SK-N-SH (cell line): ENCODE data around the gene LEMD1. TPM values are rescaled to one million over a fixed set of nuclear protein-coding genes. Genes with fewer than 3 reads are reported as not detected.

ENCODE experiments used
- CTCF ChIA-PET: fragments of 300-600, 350-600 bp; formaldehyde crosslinking; extraction: SDS; loops from one replicate; lab custom pipeline; 2021; lab: Yijun Ruan, JAX
- POLR2A ChIA-PET: fragments of 350-600 bp; sonication (Branson Sonifier 250); formaldehyde crosslinking; extraction: SDS; loops from one replicate; lab custom pipeline; 2020; ENCODE audit warnings: antibody characterized with exemption, inconsistent platforms; lab: Yijun Ruan, JAX
- DNase-seq: peaks from one replicate; pipeline ENCODE4 v3.0.0; 2012
- H2AFZ ChIP-seq: fragments of 200-600 bp; sonication (generic); 2 replicates; pipeline ENCODE4 v1.8.1; 2016; ENCODE audit warnings: antibody characterized with exemption, mild to moderate bottlenecking, low read depth
- H3F3A ChIP-seq: fragments of 200-600 bp; sonication (generic); replicated peaks from 2 replicates; pipeline ENCODE3; 2016; ENCODE audit warnings: antibody characterized with exemption, mild to moderate bottlenecking; ENCODE audit not compliant: insufficient read depth
- H3K27ac ChIP-seq, 2 experiments: fragments of 200-500 bp in 1 of 2; fragments of 200-600 bp in 1 of 2; sonication (Bioruptor generic) in 1 of 2; sonication (generic), shearing (Covaris generic) in 1 of 2; 2 replicates each; pipeline versions ENCODE4 v1.5.1 to v1.6.1; 2014 to 2016; ENCODE audit warnings: low read depth in 2 of 2, inconsistent platforms in 1 of 2, low read length in 1 of 2, mild to moderate bottlenecking in 1 of 2, mixed read lengths in 1 of 2
- H3K27me3 ChIP-seq: fragments of 200-600 bp; sonication (generic), shearing (Covaris generic); 2 replicates; pipeline ENCODE4 v1.6.1; 2016; ENCODE audit warnings: mixed run types; ENCODE audit not compliant: insufficient read depth
- H3K36me3 ChIP-seq, 2 experiments: fragments of 200-500 bp in 1 of 2; fragments of 200-600 bp in 1 of 2; sonication (Bioruptor generic) in 1 of 2; sonication (generic) in 1 of 2; replicated peaks in 1 of 2; 2 replicates each; pipeline versions ENCODE3 to v1.5.1; 2014 to 2016; ENCODE audit warnings: low read length in 1 of 2, mild to moderate bottlenecking in 1 of 2; ENCODE audit not compliant: insufficient read depth in 2 of 2, control insufficient read depth in 1 of 2
- H3K4me1 ChIP-seq, 2 experiments: fragments of 200-500 bp in 1 of 2; fragments of 200-600 bp in 1 of 2; sonication (Bioruptor generic) in 1 of 2; sonication (generic), shearing (Covaris generic) in 1 of 2; 2 replicates each; pipeline versions ENCODE4 v1.5.1 to v1.6.1; 2014 to 2016; ENCODE audit warnings: low read depth in 1 of 2, low read length in 1 of 2, mixed run types in 1 of 2; ENCODE audit not compliant: insufficient read depth in 2 of 2, control insufficient read depth in 1 of 2
- H3K4me2 ChIP-seq: fragments of 200-600 bp; sonication (generic), shearing (Covaris generic); 2 replicates; pipeline ENCODE4 v1.6.1; 2017; ENCODE audit warnings: mixed run types
- H3K4me3 ChIP-seq, 2 experiments: fragments of 200-500 bp in 1 of 2; fragments of 200-600 bp in 1 of 2; sonication (Bioruptor generic) in 1 of 2; sonication (generic), shearing (Covaris generic) in 1 of 2; 2 replicates each; pipeline versions ENCODE4 v1.5.1 to v1.8.1; 2014 to 2016; ENCODE audit warnings: low read depth in 2 of 2, inconsistent platforms in 1 of 2, low read length in 1 of 2, mild to moderate bottlenecking in 1 of 2, mixed read lengths in 1 of 2, moderate library complexity in 1 of 2
- H3K79me2 ChIP-seq: fragments of 200-600 bp; sonication (generic); 2 replicates; pipeline ENCODE4 v1.8.1; 2017; ENCODE audit warnings: mild to moderate bottlenecking; ENCODE audit not compliant: insufficient read depth
- H3K9ac ChIP-seq: fragments of 200-600 bp; sonication (generic); 2 replicates; pipeline ENCODE4 v1.6.1; 2017; ENCODE audit warnings: mixed run types
- H3K9me2 ChIP-seq: fragments of 200-600 bp; sonication (generic); 2 replicates; pipeline ENCODE4 v1.6.1; 2017; ENCODE audit warnings: mixed run types
- H3K9me3 ChIP-seq: fragments of 200-600 bp; sonication (generic); 2 replicates; pipeline ENCODE4 v1.6.1; 2017; ENCODE audit warnings: mixed run types, mild to moderate bottlenecking, moderate library complexity
- H4K20me1 ChIP-seq: fragments of 200-600 bp; sonication (generic); 2 replicates; pipeline ENCODE4 v1.6.1; 2017; ENCODE audit warnings: mild to moderate bottlenecking, mixed run types; ENCODE audit not compliant: insufficient read depth
- CHD2 ChIP-seq: fragments of 150-350 bp; IDR thresholded peaks from 2 replicates; pipeline ENCODE4 v1.6.1; 2018; ENCODE audit warnings: low read length; ENCODE audit not compliant: partially characterized antibody
- CTCF ChIP-seq: fragments of 200-600 bp; sonication (generic); IDR thresholded peaks from 2 replicates; pipeline ENCODE4 v1.6.1; 2017; ENCODE audit warnings: antibody characterized with exemption, mild to moderate bottlenecking, moderate library complexity
- ELF1 ChIP-seq: IDR thresholded peaks from 2 replicates; pipeline ENCODE4 v1.4.0; 2012
- EZH2phosphoT487 ChIP-seq: fragments of 200-600 bp; sonication (generic); IDR thresholded peaks from 2 replicates; pipeline ENCODE4 v1.6.1; 2017; ENCODE audit warnings: low read depth, mixed run types, mild to moderate bottlenecking, antibody characterized with exemption, moderate library complexity, borderline replicate concordance
- FOSL2 ChIP-seq: IDR thresholded peaks from 2 replicates; pipeline ENCODE4 v1.4.0; 2012; ENCODE audit warnings: low read depth, mild to moderate bottlenecking, moderate library complexity, borderline replicate concordance
- FOXJ3 ChIP-seq: sonication (generic); formaldehyde crosslinking; IDR thresholded peaks from 2 replicates; pipeline ENCODE4 v1.5.1; 2020; ENCODE audit warnings: mild to moderate bottlenecking, missing genetic modification reagents
- FOXM1 ChIP-seq: IDR thresholded peaks from 2 replicates; pipeline ENCODE4 v1.4.0; 2012; ENCODE audit warnings: low read depth, mild to moderate bottlenecking
- GATA2 ChIP-seq: sonication (generic); formaldehyde crosslinking; IDR thresholded peaks from 2 replicates; pipeline ENCODE4 v1.5.0; 2020; ENCODE audit warnings: mild to moderate bottlenecking, missing genetic modification reagents
- IRF3 ChIP-seq: fragments of 150-350 bp; IDR thresholded peaks from 2 replicates; pipeline ENCODE4 v1.6.1; 2016; ENCODE audit warnings: mild to moderate bottlenecking, low read depth, low read length
- MEF2A ChIP-seq: IDR thresholded peaks from 2 replicates; pipeline ENCODE4 v1.4.0; 2012; ENCODE audit warnings: low read depth, borderline replicate concordance
- MXI1 ChIP-seq: IDR thresholded peaks from 2 replicates; pipeline ENCODE4 v1.6.1; 2012; ENCODE audit warnings: mild to moderate bottlenecking, low read depth, low read length, improper control_type of control experiment
- NRF1 ChIP-seq: IDR thresholded peaks from 2 replicates; pipeline ENCODE4 v1.6.1; 2012; ENCODE audit warnings: low read depth, mild to moderate bottlenecking, low read length
- POLR2AphosphoS5 ChIP-seq: IDR thresholded peaks from 2 replicates; pipeline ENCODE4 v1.6.1; 2012; ENCODE audit warnings: low read depth, low read length
- RCOR1 ChIP-seq: fragments of 150-350 bp; IDR thresholded peaks from 2 replicates; pipeline ENCODE4 v1.6.1; 2017; ENCODE audit warnings: antibody characterized with exemption, low read length
- RXRA ChIP-seq: IDR thresholded peaks from 2 replicates; pipeline ENCODE4 v1.4.0; 2012; ENCODE audit warnings: low read depth, mild to moderate bottlenecking, borderline replicate concordance
- SMC3 ChIP-seq: IDR thresholded peaks from 2 replicates; pipeline ENCODE4 v1.6.1; 2012; ENCODE audit warnings: low read depth, low read length, improper control_type of control experiment
- TAF1 ChIP-seq: IDR thresholded peaks from 2 replicates; pipeline ENCODE4 v1.6.1; 2012; ENCODE audit warnings: low read depth, mild to moderate bottlenecking, low read length, moderate library complexity, borderline replicate concordance
- TCF12 ChIP-seq: IDR thresholded peaks from 2 replicates; pipeline ENCODE4 v1.4.0; 2012
- TEAD4 ChIP-seq: IDR thresholded peaks from 2 replicates; pipeline ENCODE4 v1.4.0; 2012; ENCODE audit warnings: mild to moderate bottlenecking, borderline replicate concordance; ENCODE audit not compliant: insufficient read depth
- ZBTB33 ChIP-seq: IDR thresholded peaks from 2 replicates; pipeline ENCODE4 v1.4.0; 2012; ENCODE audit warnings: low read depth, borderline replicate concordance
- WGBS: methylation state at CpG from one replicate; pipeline ENCODE4 v1.1.6; 2017; ENCODE audit warnings: low lambda C conversion rate; 5-methylcytosine and 5-hydroxymethylcytosine counted together
- polyA plus RNA-seq, 3 experiments: library from polyadenylated mRNA; depleted of rRNA; stranded (reverse); fragments of >200 nt; gene quantifications; 2 replicates each; pipeline ENCODE4 v1.2.3, GENCODE V29; 2012
- TF ChIP-seq, protein P1 (sequence below): IDR thresholded peaks from 2 replicates; pipeline ENCODE4 v1.4.0; 2012; ENCODE audit warnings: low read depth

Gene LEMD1
- polyA plus RNA-seq, 1 of the 3 experiments (the other 2 are of a cell fraction) = not detected

GRCh38 chr1:205357567-205357966 is 64.3 kb downstream of the LEMD1 start:
- CTCF ChIA-PET = interaction anchor here (0.6 to 1.9 kb wide), 3 partner anchors 22 to 302 kb away, joined by 3 to 6 read pairs (median 3); no protein-coding TSS in a partner anchor
- DNase-seq = no peak
- no peak for TF ChIP-seq CHD2
- TF ChIP-seq TAF1 = no peak
- no peak for TF ChIP-seq SMC3
- TF ChIP-seq NRF1 = no peak
- no peak for TF ChIP-seq TEAD4
- no peak for TF ChIP-seq ZBTB33
- no peak for TF ChIP-seq FOXM1
- no peak for TF ChIP-seq EZH2phosphoT487
- no peak for TF ChIP-seq MXI1
- no peak for TF ChIP-seq RXRA
- no peak for TF ChIP-seq FOXJ3

GRCh38 chr1:205356440-205357139 is 65.3 kb downstream of the LEMD1 start, which contains the start of gene KLHDC8A:
Gene KLHDC8A, minus strand, starts transcription at chr1:205356922. Its CDS starts 13,318 bp downstream, at chr1:205343604.
- H3K9me2 ChIP-seq = no peaks in the 10 kb centered on the region
- H3F3A ChIP-seq = no peaks in the 10 kb centered on the region
- ChIA-PET POLR2A (no interaction called here), CTCF (interaction anchor here (1.6 to 4.5 kb wide), 4 partner anchors 10 to 168 kb away, joined by 8 to 91 read pairs (median 22); no protein-coding TSS in a partner anchor)
- peaks cover 5% of the 10 kb centered on the region; the same call in 1 of the 2 replicates for H3K27me3 ChIP-seq
- peaks cover 0 to 8% of the 10 kb centered on the region in 2 experiments; a peak in 1 of 4 replicates for H3K4me1 ChIP-seq
- no peak within 1 kb of the TSS for H3K4me3 ChIP-seq
- H3K27ac ChIP-seq = no peak within 1 kb of the TSS
- H2AFZ ChIP-seq = no peak within 1 kb of the TSS
- H3K9ac ChIP-seq = no peak within 1 kb of the TSS
- no peaks in the 10 kb centered on the region for H3K79me2 ChIP-seq
- 74% methylated on average over 19 of the region's 20 CpGs for WGBS
- H3K36me3 ChIP-seq = no peaks in the 10 kb centered on the region
- no peaks in the 10 kb centered on the region for H3K9me3 ChIP-seq
- no peak for DNase-seq
- H4K20me1 ChIP-seq = no peaks in the 10 kb centered on the region
- TF ChIP-seq NRF1 = no peak
- TF ChIP-seq, protein P1, sequence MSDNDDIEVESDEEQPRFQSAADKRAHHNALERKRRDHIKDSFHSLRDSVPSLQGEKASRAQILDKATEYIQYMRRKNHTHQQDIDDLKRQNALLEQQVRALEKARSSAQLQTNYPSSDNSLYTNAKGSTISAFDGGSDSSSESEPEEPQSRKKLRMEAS = no peak
- no peak for TF ChIP-seq CHD2
- no peak for TF ChIP-seq CTCF
- no peak for TF ChIP-seq EZH2phosphoT487
- TF ChIP-seq POLR2AphosphoS5 = no peak
- no peak for TF ChIP-seq MEF2A
- TF ChIP-seq IRF3 = no peak
- TF ChIP-seq TEAD4 = no peak
- TF ChIP-seq ELF1 = no peak
- no peak for TF ChIP-seq RXRA
- TF ChIP-seq RCOR1 = no peak
- TF ChIP-seq TCF12 = no peak
- TF ChIP-seq FOSL2 = no peak
- no peak for TF ChIP-seq FOXJ3
- no peak for TF ChIP-seq TAF1
- no peak for TF ChIP-seq GATA2
- H3K4me2 ChIP-seq = no peak within 1 kb of the TSS

More at GRCh38 chr1:205357567-205357966, 64.3 kb downstream of the LEMD1 start:
- H3K36me3 ChIP-seq = no peaks in the 10 kb centered on the region
- no peaks in the 10 kb centered on the region for H3K9me3 ChIP-seq
- H3K4me2 ChIP-seq = no peak overlapping the region
- no peak overlapping the region for H2AFZ ChIP-seq
- H3K9ac ChIP-seq = no peak overlapping the region
- no peak overlapping the region for H3K4me3 ChIP-seq
- H3K79me2 ChIP-seq = no peaks in the 10 kb centered on the region
- H3K4me1 ChIP-seq = peaks cover 0 to 2% of the 10 kb centered on the region in 2 experiments; a peak in 1 of 4 replicates
- H4K20me1 ChIP-seq = no peaks in the 10 kb centered on the region
- POLR2A ChIA-PET = no interaction called here
- 62% methylated on average over 3 of the region's 3 CpGs for WGBS
- no peaks in the 10 kb centered on the region for H3K9me2 ChIP-seq
- no peaks in the 10 kb centered on the region for H3F3A ChIP-seq
- peaks cover 5% of the 10 kb centered on the region; the same call in 1 of the 2 replicates for H3K27me3 ChIP-seq
- H3K27ac ChIP-seq = no peak overlapping the region
